ENCODE data around the gene MBP. TPM values are rescaled to one million over a fixed set of nuclear protein-coding genes. Genes with fewer than 3 reads are reported as not detected.
"Not testable (repeated sequence)": the region's sequence is repeated elsewhere in the genome, so short reads cannot be mapped to it uniquely, and the experiment has no call there.

The MBP gene
- total RNA-seq, 1 donor = 25.8 TPM

DNA sequence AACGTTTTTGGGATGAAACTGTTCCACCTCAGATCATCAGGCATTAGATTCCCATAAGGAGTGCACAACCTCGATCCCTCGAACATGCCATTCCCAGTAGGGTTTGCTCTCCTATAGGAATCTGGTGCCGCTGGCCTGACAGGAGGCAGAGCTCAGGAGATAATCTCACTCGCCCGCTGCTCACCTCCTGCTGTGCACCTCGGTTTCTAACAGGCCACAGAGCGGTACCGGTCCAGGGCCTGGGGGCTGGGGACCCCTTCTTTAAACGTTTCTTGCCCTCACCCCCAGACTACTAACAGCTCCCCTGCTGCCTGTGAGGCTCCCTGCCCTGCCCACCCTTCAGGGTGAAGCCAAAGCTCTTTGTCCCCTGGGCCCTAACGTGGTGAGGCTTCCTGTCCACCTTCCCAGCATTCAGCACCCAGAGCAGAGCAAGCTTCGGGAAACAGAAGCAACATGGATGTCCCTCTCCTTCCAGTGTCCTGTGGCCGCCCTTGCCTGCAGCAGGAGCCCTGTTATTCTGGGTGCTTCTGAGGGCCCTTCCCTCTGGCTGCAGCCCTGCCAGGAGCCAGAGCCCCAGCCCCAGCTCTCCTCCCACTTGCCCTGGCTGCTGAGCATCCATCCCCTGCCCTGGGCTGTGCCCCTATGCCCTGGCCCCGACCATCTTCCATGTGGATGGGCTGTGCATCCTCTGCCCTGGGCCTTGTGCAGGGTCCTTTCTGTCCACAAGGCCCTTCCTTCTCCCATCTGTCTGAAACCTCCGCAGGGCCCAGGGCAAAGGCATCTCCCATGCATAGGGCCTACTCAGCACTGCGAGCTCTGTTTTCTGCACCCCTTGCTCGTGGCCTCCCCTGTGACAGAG lies 140.1 kb downstream of the MBP start:
- TF ChIP-seq, protein P1, sequence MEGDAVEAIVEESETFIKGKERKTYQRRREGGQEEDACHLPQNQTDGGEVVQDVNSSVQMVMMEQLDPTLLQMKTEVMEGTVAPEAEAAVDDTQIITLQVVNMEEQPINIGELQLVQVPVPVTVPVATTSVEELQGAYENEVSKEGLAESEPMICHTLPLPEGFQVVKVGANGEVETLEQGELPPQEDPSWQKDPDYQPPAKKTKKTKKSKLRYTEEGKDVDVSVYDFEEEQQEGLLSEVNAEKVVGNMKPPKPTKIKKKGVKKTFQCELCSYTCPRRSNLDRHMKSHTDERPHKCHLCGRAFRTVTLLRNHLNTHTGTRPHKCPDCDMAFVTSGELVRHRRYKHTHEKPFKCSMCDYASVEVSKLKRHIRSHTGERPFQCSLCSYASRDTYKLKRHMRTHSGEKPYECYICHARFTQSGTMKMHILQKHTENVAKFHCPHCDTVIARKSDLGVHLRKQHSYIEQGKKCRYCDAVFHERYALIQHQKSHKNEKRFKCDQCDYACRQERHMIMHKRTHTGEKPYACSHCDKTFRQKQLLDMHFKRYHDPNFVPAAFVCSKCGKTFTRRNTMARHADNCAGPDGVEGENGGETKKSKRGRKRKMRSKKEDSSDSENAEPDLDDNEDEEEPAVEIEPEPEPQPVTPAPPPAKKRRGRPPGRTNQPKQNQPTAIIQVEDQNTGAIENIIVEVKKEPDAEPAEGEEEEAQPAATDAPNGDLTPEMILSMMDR (IDR thresholded peaks at IDR 0.05; ENCODE audit: insufficient read depth, low read length) = no peak
- H3K4me3 ChIP-seq (ENCODE audit: low read depth, low read length) = no peak overlapping the region
- no peak for DNase-seq (ENCODE audit: low read depth)

DNA sequence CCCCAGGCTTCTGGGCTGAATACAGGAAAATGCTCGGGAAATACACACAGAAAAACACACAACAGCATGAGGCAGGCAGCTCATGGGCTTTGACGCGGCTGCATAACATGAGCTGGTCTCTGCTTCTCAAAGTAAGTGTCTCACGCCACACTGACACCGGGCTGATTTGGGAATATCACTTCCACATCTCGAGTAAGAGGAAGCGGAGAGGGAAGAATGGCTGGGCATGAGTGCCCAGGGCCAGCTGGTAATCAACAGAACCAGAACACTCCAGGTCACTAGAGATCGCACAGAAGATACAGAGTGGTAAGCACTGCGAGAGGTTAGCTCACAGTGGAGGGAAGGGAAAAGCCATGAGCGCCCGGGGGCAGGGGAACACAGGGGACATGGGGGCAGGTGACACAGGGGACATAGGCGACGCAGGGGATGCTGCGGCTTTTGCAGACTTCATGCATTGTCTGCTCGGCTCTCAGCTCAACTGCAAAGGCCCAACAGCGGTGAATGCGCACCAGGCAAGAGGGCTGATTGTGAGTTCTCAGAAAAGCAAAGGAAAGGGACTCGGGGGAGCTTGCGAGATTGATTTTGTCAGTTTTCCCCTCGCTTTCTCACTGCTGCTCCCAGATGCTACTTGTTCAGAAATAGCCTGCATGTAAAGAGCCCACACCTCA lies 141.4 kb downstream of the MBP start:
- TF ChIP-seq, protein P1 (IDR thresholded peaks at IDR 0.05; ENCODE audit: insufficient read depth, low read length) = no peak
- no peak for DNase-seq (ENCODE audit: low read depth)

DNA sequence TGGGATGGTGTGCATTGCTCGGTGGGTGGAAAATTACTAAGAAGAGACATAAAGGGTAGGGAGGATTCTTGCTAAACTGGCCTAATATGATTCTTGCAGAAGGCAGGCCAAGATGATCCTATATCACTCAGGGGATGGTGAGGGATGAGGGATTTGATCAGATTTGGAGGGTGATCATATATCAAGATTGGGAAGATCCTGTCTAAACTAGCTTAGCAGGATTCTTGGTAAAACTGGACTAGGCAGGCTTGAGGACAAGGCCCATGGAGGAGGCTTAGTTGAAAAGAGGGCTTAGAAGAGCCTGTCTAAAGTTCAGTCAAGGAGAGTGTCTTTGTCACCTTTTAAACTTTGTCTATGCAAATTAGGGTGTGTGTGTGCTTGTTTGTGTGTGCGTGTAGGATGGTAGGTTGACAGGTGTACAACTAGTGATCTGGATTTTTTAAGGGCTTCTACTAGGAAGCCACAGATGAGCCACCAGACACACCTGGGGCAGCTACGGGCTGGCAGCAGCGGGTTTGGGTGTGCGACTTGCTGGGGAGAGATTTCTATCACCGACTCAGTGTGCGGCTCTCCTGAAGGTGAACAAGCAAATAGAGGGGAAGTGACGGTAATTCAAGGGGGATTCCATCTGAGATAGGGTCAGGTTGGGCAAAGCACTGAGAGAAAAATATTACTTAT lies 142.1 kb downstream of the MBP start:
- not testable (repeated sequence) for DNase-seq (ENCODE audit: low read depth); H3K4me3 ChIP-seq (ENCODE audit: low read depth, low read length)

More for the DNA sequence above, 141.4 kb downstream of the MBP start:
- no peak overlapping the region for H3K4me3 ChIP-seq (ENCODE audit: low read depth, low read length)

DNA sequence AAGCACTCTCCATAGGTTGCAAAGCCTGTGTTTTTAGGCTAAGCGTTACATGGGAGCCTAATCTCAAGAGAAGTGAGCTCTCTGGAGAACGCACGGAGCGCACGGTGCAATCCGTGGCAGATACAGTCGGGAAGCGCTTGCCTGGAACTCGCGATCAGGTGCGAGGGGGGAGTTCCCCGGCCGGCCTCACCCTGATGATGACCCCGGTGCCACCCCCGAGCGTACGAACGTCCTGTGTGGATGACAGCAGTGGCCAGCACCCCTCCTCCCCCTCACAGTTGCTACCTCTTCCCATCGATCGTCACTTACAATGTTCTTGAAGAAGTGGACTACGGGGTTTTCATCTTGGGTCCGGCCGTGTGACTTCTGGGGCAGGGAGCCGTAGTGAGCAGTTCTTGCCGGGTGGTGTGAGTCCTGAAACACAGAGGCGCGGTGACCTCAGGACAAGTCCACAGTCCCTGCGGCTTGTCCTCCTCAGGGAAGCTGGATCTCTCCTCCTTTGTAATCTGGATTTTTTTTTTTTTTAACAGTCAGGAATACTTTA lies 142.9 kb downstream of the MBP start:
- TF ChIP-seq, protein P1 (IDR thresholded peaks at IDR 0.05; ENCODE audit: insufficient read depth, low read length) = no peak
- no peak overlapping the region for H3K4me3 ChIP-seq (ENCODE audit: low read depth, low read length)
- no peak for DNase-seq (ENCODE audit: low read depth)

DNA sequence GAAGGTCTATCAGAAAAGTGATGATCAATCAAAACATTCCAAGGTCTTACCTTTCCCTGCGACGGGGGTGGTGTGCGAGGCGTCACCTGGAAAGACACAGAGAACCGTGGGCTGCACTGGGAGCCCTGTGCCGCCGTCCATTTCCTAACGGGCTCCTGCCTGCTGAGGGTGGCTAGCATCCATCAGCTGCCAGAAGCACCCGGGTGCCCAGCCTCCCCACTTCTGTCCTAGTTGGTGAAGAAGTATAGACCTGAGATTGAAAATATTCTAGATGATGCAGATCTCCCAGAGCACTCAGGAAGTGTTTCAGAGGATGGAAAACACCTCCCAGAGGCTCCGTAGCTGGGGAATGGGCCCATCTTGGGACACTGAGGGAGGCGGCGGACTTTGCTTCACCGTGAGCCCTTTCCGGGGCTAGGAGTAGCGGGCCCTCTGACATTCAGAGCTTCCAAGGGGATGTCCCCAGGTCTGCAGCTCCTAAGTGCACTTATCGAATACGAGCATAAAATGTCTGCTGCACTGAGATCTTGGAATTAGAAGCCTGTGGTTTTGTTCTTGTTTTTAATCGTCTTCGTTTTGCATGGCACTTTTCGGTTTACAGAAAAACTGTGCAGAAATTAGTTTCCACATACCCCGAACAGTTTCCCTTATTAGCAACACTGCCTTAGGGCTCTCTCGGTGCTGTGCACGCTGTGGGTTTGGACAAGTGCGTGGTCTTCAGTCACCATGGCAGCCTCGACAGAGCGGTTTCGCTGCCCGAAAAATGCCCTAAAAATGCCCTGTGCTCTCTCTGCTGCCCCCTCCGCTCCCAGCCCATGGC lies 143.5 kb downstream of the MBP start:
- no peak overlapping the region for H3K4me3 ChIP-seq (ENCODE audit: low read depth, low read length)
- TF ChIP-seq, protein P1 (IDR thresholded peaks at IDR 0.05; ENCODE audit: insufficient read depth, low read length) = no peak

DNA sequence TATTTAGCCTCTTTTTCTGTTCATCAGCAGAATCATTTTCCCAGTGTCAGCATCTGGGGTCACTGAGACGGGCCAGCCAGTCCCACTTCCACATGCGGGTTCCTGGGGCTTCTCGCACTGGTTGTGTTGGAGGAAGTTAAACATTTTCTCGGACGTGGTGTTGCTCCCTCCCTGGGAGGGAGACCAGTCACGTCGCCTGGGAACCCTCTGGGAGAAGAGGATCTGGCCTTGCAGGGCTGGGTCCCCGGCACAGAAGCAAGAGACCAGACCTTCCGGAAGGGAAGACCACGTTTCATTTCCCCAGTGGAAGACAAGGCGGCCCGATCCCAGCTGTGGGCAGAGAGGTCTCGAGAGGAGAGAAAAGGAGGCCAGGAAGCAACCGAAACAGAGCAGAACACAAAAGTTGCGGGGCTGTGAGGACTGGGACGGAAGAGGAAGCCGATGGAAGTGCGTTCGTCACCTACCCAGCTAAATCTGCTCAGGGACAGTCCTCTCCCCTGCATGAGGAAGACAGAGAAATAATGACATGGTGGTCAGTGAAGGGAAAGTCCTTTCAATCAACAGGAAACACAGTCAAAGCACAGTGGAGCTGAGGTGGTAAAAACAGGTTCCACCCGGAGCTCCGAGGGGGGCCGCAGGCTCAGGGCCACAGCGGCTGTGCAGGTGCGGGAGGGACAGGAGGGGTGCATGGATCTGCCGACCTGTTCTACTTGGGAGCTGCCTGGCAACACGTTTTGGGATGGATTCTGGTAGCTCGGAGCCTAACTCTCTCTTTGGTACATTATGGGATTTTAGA lies 144.4 kb downstream of the MBP start:
- DNase-seq (ENCODE audit: low read depth) = no peak
- TF ChIP-seq, protein P1 (IDR thresholded peaks at IDR 0.05; ENCODE audit: insufficient read depth, low read length) = no peak
- no peak overlapping the region for H3K4me3 ChIP-seq (ENCODE audit: low read depth, low read length)

More for the DNA sequence above, 143.5 kb downstream of the MBP start:
- no peak for DNase-seq (ENCODE audit: low read depth)

All from fibroblast of the aortic adventitia (primary cell).